Effector CD4-positive, alpha-beta T cell (primary cell): ENCODE data around the gene LRMDA.

Experiments
- DNase-seq: peaks from one replicate; pipeline ENCODE4 v3.0.0-alpha.2; 2020

Gene LRMDA

GRCh38 chr10:76302961-76303630, 871.7 kb downstream of the LRMDA start:
- no peak for DNase-seq

- no peak for DNase-seq
Observed at GRCh38 chr10:76303682-76304316, 872.4 kb downstream of the LRMDA start.

DNA sequence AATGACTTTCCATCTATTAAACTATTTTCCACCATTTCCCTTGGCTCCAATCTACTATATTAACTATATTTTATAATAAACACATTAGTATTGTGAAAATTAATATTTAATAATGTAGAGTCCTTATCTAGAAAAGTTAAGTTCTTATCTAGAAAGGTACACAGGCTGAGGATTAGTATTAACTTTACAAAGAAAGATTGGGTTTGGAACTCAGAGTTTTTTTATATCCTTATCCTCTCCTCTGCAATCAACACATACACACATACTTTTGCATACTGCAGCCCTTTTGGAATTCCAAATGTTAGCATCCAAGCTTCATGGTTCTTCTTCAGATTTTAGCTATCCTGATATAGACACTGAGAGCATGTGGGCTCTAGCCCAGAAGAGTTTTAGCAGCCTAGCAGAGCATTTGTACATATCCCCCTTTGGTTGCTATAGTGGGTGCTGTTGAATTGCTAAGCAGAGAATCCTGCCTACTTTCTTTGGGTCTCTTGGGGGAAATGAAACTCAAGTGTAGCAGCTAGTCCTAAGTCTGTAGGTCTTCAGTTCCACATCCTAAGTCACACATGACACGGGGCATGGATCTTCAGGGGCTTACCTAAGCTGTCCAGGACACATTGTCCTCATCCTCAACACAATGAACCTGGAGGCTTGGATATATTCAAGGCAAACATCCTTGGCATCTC, 874.6 kb downstream of the LRMDA start:
- no peak for DNase-seq

- no peak for DNase-seq
Observed at GRCh38 chr10:76306856-76307255, 875.4 kb downstream of the LRMDA start.

DNA sequence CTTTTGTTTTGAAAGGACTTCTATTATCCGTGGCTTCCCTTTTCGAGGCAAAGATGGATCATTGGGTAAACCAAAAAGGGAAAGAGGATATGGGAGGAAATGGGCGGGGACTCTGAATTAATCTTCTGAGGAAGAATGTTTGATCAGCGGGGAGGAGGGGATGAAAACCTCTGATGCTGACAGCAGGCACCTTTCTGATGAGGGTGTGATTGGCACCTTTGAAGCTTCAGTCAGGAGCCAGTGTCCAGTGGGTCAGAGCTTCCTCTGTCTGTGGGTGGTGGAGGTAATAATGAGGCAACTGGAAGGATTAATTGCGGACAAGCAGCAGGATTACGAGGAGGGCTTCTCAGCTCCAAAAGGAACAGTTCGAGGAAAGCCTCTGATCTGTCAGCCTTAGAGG, 877.6 kb downstream of the LRMDA start:
- no peak for DNase-seq

DNA sequence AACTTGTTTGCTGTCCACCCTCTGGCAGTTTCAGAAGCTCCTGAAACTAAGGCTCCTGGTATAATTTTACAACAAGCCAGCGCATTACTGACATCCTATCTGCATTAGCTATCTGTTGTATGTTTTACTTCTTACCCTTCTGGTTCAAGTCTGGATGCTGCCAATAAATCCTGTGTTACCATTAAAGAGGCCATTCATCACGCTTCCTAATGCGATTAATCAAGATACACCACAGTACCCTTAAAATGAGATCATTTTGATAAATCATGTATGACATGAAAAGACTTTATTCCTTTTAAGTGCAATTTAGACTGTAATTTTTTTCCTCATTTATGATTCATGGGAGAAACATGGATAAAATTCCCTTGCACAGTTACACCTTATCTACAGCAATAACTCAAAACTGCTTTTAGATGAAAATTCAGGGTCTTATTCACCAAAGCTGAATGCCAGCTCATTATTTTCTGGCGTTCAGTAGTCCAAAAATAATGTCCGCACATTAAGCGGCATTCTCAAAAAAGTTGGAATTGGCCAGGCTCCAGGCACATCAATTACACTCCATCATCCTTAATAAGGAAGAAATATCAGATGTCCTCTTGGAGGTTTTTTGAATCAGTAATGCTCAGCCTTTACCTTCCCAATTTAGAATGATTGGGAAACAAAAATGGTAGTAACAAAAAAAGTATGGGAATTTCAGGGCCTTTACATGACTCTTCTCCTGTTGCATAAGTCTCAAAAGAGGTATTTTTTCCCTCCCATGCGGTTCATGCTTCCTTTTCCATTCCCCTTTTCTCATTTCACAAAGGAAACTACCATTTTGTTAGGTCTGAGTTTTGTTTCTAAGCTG, 878.5 kb downstream of the LRMDA start:
- DNase-seq = no peak

- no peak for DNase-seq
Observed at GRCh38 chr10:76310588-76311080, 879.2 kb downstream of the LRMDA start.

DNA sequence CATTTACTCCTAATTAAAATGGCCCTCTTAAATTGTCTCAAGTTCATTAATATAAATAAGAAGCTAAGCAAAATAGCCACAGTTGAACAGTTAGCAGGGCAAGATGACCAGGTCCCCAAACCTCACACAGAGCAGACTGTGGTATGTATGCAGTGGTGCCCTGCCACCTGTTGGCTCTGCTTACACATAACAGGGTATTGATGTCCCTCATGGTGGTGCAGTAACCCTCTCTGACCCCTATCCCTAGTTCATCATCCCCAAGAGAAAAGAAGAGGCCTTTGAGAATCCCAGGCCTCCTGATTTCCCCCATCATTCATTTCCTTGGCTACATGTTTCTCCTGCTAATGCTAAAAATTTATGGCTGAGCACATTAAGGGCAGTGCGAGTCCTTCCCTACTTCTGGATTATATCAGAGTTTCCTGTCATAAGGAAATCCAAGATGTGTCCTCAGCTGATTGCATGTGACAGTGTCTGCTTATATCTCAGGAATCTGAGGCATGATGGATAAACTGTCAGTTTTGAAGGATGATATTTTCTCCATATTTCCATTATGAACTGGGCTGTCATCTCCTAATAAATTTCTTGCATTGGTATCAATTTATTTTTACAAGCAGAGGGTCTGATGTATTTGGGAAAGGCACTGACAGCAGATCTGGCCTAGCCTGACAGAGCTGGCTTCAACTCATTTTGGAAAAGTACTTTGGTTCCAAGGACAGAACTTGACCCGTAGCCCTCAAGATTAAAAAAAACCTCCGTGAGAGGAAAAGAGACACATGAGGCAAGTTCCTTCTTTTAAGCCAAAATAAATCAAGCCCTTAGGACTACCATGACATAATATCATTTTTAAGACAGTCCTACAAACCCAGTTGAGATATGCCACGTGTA, 880.6 kb downstream of the LRMDA start:
- no peak for DNase-seq

- no peak for DNase-seq
Observed at GRCh38 chr10:76315240-76315639, 883.8 kb downstream of the LRMDA start.

GRCh38 chr10:76316234-76316633, 884.8 kb downstream of the LRMDA start:
- no peak for DNase-seq

- no peak for DNase-seq
Observed at GRCh38 chr10:76317078-76317477, 885.7 kb downstream of the LRMDA start.

- no peak for DNase-seq
Observed at GRCh38 chr10:76318211-76318610, 886.8 kb downstream of the LRMDA start.

DNA sequence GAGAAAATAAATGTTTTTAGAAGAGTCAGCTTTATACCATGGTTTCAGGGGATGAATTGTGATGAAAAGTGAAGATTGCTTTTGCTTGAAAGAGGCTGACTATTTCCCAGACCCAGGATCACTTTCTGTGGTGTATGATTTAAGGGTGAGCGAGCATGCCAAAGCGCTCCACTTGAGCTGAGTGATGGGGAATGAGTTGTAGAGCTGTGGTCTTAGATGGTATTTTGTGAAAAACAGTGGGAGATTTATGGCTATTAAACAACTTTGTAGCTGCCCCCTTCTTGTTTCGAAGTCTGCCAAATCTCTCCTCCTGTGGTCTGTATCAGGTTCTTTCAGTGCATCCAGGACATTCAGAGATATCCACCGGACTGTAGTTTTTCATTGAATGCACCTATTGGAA, 888.2 kb downstream of the LRMDA start:
- DNase-seq = no peak

GRCh38 chr10:76324283-76324682, 892.9 kb downstream of the LRMDA start:
- DNase-seq = no peak

GRCh38 chr10:76327441-76327840, 896.0 kb downstream of the LRMDA start:
- DNase-seq = no peak

- DNase-seq = no peak
Observed at GRCh38 chr10:76328348-76328747, 896.9 kb downstream of the LRMDA start.

DNA sequence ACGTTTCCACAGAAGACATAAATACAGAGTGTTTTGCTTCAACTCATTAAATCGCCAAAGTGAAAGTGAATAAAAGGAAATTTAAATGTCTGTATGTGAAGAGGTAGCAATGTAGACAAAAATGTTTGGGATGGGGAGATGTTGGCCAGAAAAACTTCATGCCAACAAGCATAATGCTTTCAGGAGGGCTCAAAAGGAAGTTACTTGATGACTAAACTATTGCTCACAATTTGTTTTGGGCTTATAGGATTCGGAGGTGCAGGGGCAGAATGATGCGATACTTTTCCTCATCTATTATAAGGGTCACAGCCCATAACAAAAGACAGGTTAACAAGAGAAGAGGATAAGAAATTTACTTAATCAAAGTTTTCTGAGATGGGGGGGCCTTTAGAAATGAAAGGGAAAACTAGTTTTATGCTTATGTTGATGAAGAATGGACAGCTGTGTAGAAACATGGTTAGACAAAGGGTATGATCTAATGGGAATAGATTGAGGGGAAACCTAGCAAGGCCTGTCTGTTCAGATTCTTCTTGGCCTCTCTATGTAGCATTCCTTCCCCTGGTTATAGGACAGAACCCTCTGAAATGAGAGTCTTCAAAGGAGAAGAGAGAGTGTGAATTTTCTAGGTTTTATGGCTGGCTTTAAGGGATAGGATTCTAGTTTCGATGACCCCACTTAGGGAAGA, 898.6 kb downstream of the LRMDA start:
- DNase-seq = no peak

GRCh38 chr10:76331742-76332141, 900.3 kb downstream of the LRMDA start:
- no peak for DNase-seq

DNA sequence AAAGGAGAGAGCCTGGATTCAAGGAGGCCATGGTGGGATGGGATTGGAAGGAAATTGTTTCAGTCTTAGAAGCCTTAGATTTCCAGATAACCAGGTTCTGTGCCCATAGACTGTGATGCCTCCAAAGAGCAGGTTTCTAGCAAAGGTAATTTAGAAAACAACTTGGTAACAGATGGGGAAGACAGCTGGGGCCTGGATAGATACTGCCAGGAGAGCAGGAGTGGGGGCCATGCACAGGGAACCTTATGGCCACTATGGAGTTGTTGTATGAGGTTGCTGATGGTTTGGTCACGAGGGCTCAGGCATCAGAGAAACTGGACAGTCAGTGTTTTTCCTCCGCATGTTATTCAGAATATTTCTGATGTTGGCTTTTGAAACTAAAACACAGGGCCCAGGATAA, 901.9 kb downstream of the LRMDA start:
- no peak for DNase-seq

- DNase-seq = no peak
Observed at GRCh38 chr10:76333796-76334195, 902.4 kb downstream of the LRMDA start.

GRCh38 chr10:76334255-76334654, 902.8 kb downstream of the LRMDA start:
- no peak for DNase-seq
